GM23338 (cell line): ENCODE measurements around the gene SYPL1. TPM values are rescaled to one million over a fixed set of nuclear protein-coding genes. Genes with fewer than 3 reads are reported as not detected.

Experiments
- ATAC-seq: fragments of 200-7000 bp; cut with Tn5 transposase; 3 replicates; pipeline ENCODE4 v1.9.1; 2020
- DNase-seq: peaks from one replicate; pipeline ENCODE4 v3.0.0-alpha.2; 2015; ENCODE audit warnings: low spot score
- H2AFZ ChIP-seq: fragments of 200-600 bp; sonication (generic); 2 replicates; pipeline ENCODE4 v1.8.0; 2016; ENCODE audit warnings: antibody characterized with exemption, mild to moderate bottlenecking, moderate library complexity
- H3F3A ChIP-seq: fragments of 200-600 bp; sonication (generic); replicated peaks from 2 replicates; pipeline ENCODE4 v1.8.0; 2017; ENCODE audit warnings: antibody characterized with exemption, mixed run types, low read depth
- H3K27ac ChIP-seq: fragments of 200-600 bp; sonication (generic); 2 replicates; pipeline ENCODE4 v1.6.1; 2016; ENCODE audit warnings: low read depth
- H3K27me3 ChIP-seq: fragments of 200-600 bp; sonication (generic); 2 replicates; pipeline ENCODE4 v1.8.0; 2016; ENCODE audit warnings: mild to moderate bottlenecking, mixed run types, moderate library complexity; ENCODE audit not compliant: insufficient read depth
- H3K36me3 ChIP-seq: fragments of 200-600 bp; sonication (generic); 2 replicates; pipeline ENCODE4 v1.8.0; 2016; ENCODE audit warnings: mild to moderate bottlenecking; ENCODE audit not compliant: insufficient read depth
- H3K4me1 ChIP-seq: fragments of 200-600 bp; sonication (generic); 2 replicates; pipeline ENCODE4 v1.8.0; 2016; ENCODE audit warnings: mild to moderate bottlenecking, moderate library complexity; ENCODE audit not compliant: insufficient read depth
- H3K4me2 ChIP-seq: fragments of 200-600 bp; sonication (generic); 2 replicates; pipeline ENCODE4 v1.7.1; 2017; ENCODE audit warnings: mixed run types
- H3K4me3 ChIP-seq: fragments of 200-600 bp; sonication (generic); 2 replicates; pipeline ENCODE4 v1.6.1; 2016; ENCODE audit warnings: mixed run types
- H3K79me2 ChIP-seq: fragments of 200-600 bp; sonication (generic); replicated peaks from 2 replicates; pipeline ENCODE4 v1.8.0; 2017; ENCODE audit warnings: mild to moderate bottlenecking; ENCODE audit not compliant: insufficient read depth
- H3K9me2 ChIP-seq: fragments of 200-600 bp; sonication (generic); 2 replicates; pipeline ENCODE4 v1.8.0; 2017; ENCODE audit not compliant: insufficient read depth
- H4K20me1 ChIP-seq: fragments of 200-600 bp; sonication (generic); replicated peaks from 2 replicates; pipeline ENCODE4 v1.8.0; 2017; ENCODE audit warnings: mild to moderate bottlenecking; ENCODE audit not compliant: insufficient read depth
- H3K27ac Mint-ChIP-seq: 2 replicates; pipeline ENCODE4 v1.8.0; 2020; ENCODE audit warnings: inconsistent platforms, mild to moderate bottlenecking, moderate library complexity, mixed read lengths
- H3K27me3 Mint-ChIP-seq: 3 replicates; pipeline ENCODE4 v1.8.0; 2022; ENCODE audit warnings: low read depth, mild to moderate bottlenecking, moderate library complexity, mixed read lengths, inconsistent platforms; ENCODE audit not compliant: insufficient read depth, poor library complexity
- H3K36me3 Mint-ChIP-seq: 3 replicates; pipeline ENCODE4 v1.8.0; 2021; ENCODE audit warnings: low read depth, mild to moderate bottlenecking, inconsistent platforms, moderate library complexity, mixed read lengths
- H3K4me1 Mint-ChIP-seq: 3 replicates; pipeline ENCODE4 v1.8.0; 2020; ENCODE audit warnings: mild to moderate bottlenecking, inconsistent platforms, mixed read lengths
- H3K4me3 Mint-ChIP-seq: 3 replicates; pipeline ENCODE4 v1.8.0; 2021; ENCODE audit warnings: moderate library complexity, mild to moderate bottlenecking, inconsistent platforms, mixed read lengths
- H3K9me3 Mint-ChIP-seq: 3 replicates; pipeline ENCODE4 v1.8.0; 2020; ENCODE audit warnings: moderate library complexity, mild to moderate bottlenecking, inconsistent platforms, mixed read lengths
- CREB1 ChIP-seq: fragments of 250-450 bp; sonication (Bioruptor Pico); IDR thresholded peaks from 2 replicates; pipeline ENCODE4 v1.5.0; 2020; ENCODE audit warnings: low read depth, mild to moderate bottlenecking, moderate library complexity
- EZH2 ChIP-seq: fragments of 200-600 bp; sonication (generic); IDR thresholded peaks from one replicate; pipeline ENCODE4 v1.8.0; 2017; ENCODE audit warnings: antibody characterized with exemption, mild to moderate bottlenecking, low read depth; ENCODE audit not compliant: unreplicated experiment
- EZH2phosphoT487 ChIP-seq: fragments of 200-600 bp; sonication (generic); IDR thresholded peaks from one replicate; pipeline ENCODE4 v1.8.1; 2018; ENCODE audit warnings: antibody characterized with exemption; ENCODE audit not compliant: unreplicated experiment
- JUNB ChIP-seq: IDR thresholded peaks from one replicate; pipeline ENCODE4 v1.6.1; 2016; ENCODE audit warnings: antibody characterized with exemption; ENCODE audit not compliant: unreplicated experiment
- NANOG ChIP-seq: IDR thresholded peaks from 2 replicates; pipeline ENCODE4 v1.6.1; 2016; ENCODE audit warnings: antibody characterized with exemption, borderline replicate concordance
- POLR2AphosphoS5 ChIP-seq: IDR thresholded peaks from 2 replicates; pipeline ENCODE4 v1.6.1; 2016; ENCODE audit warnings: antibody characterized with exemption, low read depth
- REST ChIP-seq: IDR thresholded peaks from one replicate; pipeline ENCODE4 v1.6.1; 2018; ENCODE audit warnings: antibody characterized with exemption; ENCODE audit not compliant: unreplicated experiment
- STAT1 ChIP-seq: IDR thresholded peaks from one replicate; pipeline ENCODE4 v1.6.1; 2016; ENCODE audit warnings: antibody characterized with exemption; ENCODE audit not compliant: unreplicated experiment
- ZNF114 ChIP-seq: fragments of 250-450 bp; sonication (Bioruptor Pico); IDR thresholded peaks from 2 replicates; pipeline ENCODE4 v1.5.0; 2020; ENCODE audit warnings: mild to moderate bottlenecking, moderate library complexity
- ZNF331 ChIP-seq: fragments of 250-450 bp; sonication (Bioruptor Pico); IDR thresholded peaks from 2 replicates; pipeline ENCODE4 v1.5.0; 2020; ENCODE audit warnings: low read depth, mild to moderate bottlenecking, moderate library complexity
- polyA plus RNA-seq: library from polyadenylated mRNA; unstranded; fragments of >200 nt; fragmentation: Nextera tagmentation; extraction: Ambion mirVana; gene quantifications from 2 replicates; pipeline ENCODE4 v1.2.1, GENCODE V29; 2016
- total RNA-seq: library from RNA; depleted of rRNA; stranded (reverse); fragments of >200 nt; shearing (Covaris generic); gene quantifications from 2 replicates; pipeline ENCODE4 v1.2.3, GENCODE V29; 2014
- TF ChIP-seq, protein P1 (sequence below): IDR thresholded peaks from 2 replicates; pipeline ENCODE4 v1.6.1; 2016; ENCODE audit warnings: antibody characterized with exemption
- TF ChIP-seq, protein P2 (sequence below), 2 experiments: fragments of 200-600 bp in 1 of 2; sonication (generic) in 1 of 2; conservative IDR thresholded peaks; 2 replicates each; pipeline versions ENCODE4 v1.5.1 to v1.6.1; 2016 to 2017; ENCODE audit warnings: antibody characterized with exemption in 2 of 2, low read depth in 2 of 2, mild to moderate bottlenecking in 2 of 2, moderate library complexity in 1 of 2
- TF ChIP-seq, protein P3 (sequence below): fragments of 250-450 bp; sonication (Bioruptor Pico); IDR thresholded peaks from 2 replicates; pipeline ENCODE4 v1.5.0; 2020; ENCODE audit warnings: mild to moderate bottlenecking, moderate library complexity

Gene SYPL1
- total and polyA plus RNA-seq, 2 experiments from 2014 or later, result 39.3 to 52.7 TPM

DNA sequence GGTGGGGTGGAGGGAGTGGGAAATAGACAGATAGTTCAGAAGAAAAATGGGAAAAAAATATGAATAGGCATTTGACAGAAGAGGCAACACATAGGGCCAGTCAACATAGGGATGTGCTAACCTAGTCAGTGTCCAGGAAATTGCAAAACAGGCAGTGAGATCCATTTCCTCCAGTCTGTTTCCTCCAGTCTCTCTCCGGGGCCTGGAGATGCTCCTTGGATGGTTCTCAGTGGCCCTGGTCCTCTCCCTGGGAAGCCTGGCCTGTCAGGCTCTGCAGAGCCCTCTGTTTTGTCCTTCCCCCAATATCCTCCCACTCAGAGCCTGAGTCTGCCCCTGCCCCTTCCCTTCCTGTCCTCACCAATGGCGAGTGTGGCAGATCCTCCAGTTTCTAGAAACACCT lies 52.6 kb downstream of the SYPL1 start:
- Histone ChIP-seq H3K27ac (no peak overlapping the region), H3K4me2 (no peak overlapping the region), H3K4me1 (peaks cover 12% of the 10 kb centered on the region; the same call in 1 of the 2 replicates), H3K79me2 (no peaks in the 10 kb centered on the region), H3F3A (no peaks in the 10 kb centered on the region), H2AFZ (no peak overlapping the region), H3K4me3 (no peak overlapping the region), H3K9me2 (peaks cover 2% of the 10 kb centered on the region; the same call in 1 of the 2 replicates), H3K36me3 (no peaks in the 10 kb centered on the region), H4K20me1 (no peaks in the 10 kb centered on the region), H3K27me3 (no peaks in the 10 kb centered on the region)
- Mint-ChIP-seq H3K4me1 (peaks cover 20% of the 10 kb centered on the region), H3K36me3 (peaks cover 6% of the 10 kb centered on the region), H3K9me3 (peaks cover 15% of the 10 kb centered on the region), H3K4me3 (no peak overlapping the region), H3K27ac (no peak overlapping the region), H3K27me3 (peaks cover 6% of the 10 kb centered on the region)
- ATAC-seq, result no peak
- TF ChIP-seq ZNF331 (CRISPR knock-in tag), result no peak
- TF ChIP-seq REST, result no peak
- TF ChIP-seq, protein P1, sequence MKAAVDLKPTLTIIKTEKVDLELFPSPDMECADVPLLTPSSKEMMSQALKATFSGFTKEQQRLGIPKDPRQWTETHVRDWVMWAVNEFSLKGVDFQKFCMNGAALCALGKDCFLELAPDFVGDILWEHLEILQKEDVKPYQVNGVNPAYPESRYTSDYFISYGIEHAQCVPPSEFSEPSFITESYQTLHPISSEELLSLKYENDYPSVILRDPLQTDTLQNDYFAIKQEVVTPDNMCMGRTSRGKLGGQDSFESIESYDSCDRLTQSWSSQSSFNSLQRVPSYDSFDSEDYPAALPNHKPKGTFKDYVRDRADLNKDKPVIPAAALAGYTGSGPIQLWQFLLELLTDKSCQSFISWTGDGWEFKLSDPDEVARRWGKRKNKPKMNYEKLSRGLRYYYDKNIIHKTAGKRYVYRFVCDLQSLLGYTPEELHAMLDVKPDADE, result no peak
- TF ChIP-seq EZH2, result no peak
- no peak for TF ChIP-seq EZH2phosphoT487
- TF ChIP-seq POLR2AphosphoS5, result no peak
- TF ChIP-seq JUNB, result no peak
- TF ChIP-seq NANOG, result no peak
- TF ChIP-seq ZNF114 (CRISPR knock-in tag), result no peak
- TF ChIP-seq CREB1 (CRISPR knock-in tag), result no peak
- TF ChIP-seq, protein P2, sequence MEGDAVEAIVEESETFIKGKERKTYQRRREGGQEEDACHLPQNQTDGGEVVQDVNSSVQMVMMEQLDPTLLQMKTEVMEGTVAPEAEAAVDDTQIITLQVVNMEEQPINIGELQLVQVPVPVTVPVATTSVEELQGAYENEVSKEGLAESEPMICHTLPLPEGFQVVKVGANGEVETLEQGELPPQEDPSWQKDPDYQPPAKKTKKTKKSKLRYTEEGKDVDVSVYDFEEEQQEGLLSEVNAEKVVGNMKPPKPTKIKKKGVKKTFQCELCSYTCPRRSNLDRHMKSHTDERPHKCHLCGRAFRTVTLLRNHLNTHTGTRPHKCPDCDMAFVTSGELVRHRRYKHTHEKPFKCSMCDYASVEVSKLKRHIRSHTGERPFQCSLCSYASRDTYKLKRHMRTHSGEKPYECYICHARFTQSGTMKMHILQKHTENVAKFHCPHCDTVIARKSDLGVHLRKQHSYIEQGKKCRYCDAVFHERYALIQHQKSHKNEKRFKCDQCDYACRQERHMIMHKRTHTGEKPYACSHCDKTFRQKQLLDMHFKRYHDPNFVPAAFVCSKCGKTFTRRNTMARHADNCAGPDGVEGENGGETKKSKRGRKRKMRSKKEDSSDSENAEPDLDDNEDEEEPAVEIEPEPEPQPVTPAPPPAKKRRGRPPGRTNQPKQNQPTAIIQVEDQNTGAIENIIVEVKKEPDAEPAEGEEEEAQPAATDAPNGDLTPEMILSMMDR (conservative IDR thresholded peaks at IDR 0.05; ENCODE audit: low read depth in 2 of 2), result no peak
- TF ChIP-seq, protein P3, sequence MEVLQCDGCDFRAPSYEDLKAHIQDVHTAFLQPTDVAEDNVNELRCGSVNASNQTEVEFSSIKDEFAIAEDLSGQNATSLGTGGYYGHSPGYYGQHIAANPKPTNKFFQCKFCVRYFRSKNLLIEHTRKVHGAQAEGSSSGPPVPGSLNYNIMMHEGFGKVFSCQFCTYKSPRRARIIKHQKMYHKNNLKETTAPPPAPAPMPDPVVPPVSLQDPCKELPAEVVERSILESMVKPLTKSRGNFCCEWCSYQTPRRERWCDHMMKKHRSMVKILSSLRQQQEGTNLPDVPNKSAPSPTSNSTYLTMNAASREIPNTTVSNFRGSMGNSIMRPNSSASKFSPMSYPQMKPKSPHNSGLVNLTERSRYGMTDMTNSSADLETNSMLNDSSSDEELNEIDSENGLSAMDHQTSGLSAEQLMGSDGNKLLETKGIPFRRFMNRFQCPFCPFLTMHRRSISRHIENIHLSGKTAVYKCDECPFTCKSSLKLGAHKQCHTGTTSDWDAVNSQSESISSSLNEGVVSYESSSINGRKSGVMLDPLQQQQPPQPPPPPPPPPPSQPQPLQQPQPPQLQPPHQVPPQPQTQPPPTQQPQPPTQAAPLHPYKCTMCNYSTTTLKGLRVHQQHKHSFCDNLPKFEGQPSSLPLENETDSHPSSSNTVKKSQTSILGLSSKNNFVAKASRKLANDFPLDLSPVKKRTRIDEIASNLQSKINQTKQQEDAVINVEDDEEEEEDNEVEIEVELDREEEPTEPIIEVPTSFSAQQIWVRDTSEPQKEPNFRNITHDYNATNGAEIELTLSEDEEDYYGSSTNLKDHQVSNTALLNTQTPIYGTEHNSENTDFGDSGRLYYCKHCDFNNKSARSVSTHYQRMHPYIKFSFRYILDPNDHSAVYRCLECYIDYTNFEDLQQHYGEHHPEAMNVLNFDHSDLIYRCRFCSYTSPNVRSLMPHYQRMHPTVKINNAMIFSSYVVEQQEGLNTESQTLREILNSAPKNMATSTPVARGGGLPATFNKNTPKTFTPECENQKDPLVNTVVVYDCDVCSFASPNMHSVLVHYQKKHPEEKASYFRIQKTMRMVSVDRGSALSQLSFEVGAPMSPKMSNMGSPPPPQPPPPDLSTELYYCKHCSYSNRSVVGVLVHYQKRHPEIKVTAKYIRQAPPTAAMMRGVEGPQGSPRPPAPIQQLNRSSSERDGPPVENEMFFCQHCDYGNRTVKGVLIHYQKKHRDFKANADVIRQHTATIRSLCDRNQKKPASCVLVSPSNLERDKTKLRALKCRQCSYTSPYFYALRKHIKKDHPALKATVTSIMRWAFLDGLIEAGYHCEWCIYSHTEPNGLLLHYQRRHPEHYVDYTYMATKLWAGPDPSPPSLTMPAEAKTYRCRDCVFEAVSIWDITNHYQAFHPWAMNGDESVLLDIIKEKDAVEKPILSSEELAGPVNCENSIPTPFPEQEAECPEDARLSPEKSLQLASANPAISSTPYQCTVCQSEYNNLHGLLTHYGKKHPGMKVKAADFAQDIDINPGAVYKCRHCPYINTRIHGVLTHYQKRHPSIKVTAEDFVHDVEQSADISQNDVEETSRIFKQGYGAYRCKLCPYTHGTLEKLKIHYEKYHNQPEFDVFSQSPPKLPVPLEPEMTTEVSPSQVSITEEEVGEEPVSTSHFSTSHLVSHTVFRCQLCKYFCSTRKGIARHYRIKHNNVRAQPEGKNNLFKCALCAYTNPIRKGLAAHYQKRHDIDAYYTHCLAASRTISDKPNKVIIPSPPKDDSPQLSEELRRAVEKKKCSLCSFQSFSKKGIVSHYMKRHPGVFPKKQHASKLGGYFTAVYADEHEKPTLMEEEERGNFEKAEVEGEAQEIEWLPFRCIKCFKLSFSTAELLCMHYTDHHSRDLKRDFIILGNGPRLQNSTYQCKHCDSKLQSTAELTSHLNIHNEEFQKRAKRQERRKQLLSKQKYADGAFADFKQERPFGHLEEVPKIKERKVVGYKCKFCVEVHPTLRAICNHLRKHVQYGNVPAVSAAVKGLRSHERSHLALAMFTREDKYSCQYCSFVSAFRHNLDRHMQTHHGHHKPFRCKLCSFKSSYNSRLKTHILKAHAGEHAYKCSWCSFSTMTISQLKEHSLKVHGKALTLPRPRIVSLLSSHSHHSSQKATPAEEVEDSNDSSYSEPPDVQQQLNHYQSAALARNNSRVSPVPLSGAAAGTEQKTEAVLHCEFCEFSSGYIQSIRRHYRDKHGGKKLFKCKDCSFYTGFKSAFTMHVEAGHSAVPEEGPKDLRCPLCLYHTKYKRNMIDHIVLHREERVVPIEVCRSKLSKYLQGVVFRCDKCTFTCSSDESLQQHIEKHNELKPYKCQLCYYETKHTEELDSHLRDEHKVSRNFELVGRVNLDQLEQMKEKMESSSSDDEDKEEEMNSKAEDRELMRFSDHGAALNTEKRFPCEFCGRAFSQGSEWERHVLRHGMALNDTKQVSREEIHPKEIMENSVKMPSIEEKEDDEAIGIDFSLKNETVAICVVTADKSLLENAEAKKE (CRISPR knock-in tag), result no peak
- TF ChIP-seq STAT1, result no peak
- no peak for DNase-seq
